ENCODE data around the gene ENOX1.
A peak's percentile ranks its signal among the peaks of the same experiment; 100 is the strongest.

ENOX1 gene

GRCh38 chr13:43272851-43273250 is 513.9 kb downstream of the ENOX1 start:
- Histone ChIP-seq H2BK12ac (ENCODE audit: low read length) (no peak overlapping the region), H3K27ac (ENCODE audit: low read depth, low read length) (no peak overlapping the region), H3K36me3 (ENCODE audit: control insufficient read depth in 1 of 2, insufficient read depth in 2 of 2, low read length in 2 of 2) (no peaks in the 10 kb centered on the region), H3K4me3 (ENCODE audit: low read depth, low read length) (no peak overlapping the region), H3K9ac (ENCODE audit: low read length) (no peak overlapping the region), H3K9me3 (ENCODE audit: insufficient read depth, low read depth, low read length) (no peaks in the 10 kb centered on the region), H3K4ac (ENCODE audit: low read depth, low read length) (no peak overlapping the region), H2AK5ac (ENCODE audit: low read length) (no peak overlapping the region), H3K27me3 (ENCODE audit: insufficient read depth, low read length) (no peaks in the 10 kb centered on the region), H3K79me2 (ENCODE audit: control insufficient read depth, insufficient read depth, low read length, poor library complexity) (no peaks in the 10 kb centered on the region), H2BK5ac (ENCODE audit: low read depth, low read length, poor library complexity) (no peak overlapping the region), H3K4me1 (ENCODE audit: control insufficient read depth in 1 of 2, insufficient read depth in 2 of 2, low read length in 2 of 2) (peaks cover 2 to 6% of the 10 kb centered on the region in 2 experiments), H3K23ac (ENCODE audit: low read length) (no peak overlapping the region), H3K79me1 (ENCODE audit: low read length) (no peaks in the 10 kb centered on the region), H3K14ac (ENCODE audit: low read length) (no peak overlapping the region), H4K12ac (ENCODE audit: low read depth, low read length) (no peak overlapping the region), H4K91ac (ENCODE audit: low read depth, low read length) (no peak overlapping the region), H3K4me2 (ENCODE audit: low read length) (no peak overlapping the region), H4K8ac (ENCODE audit: low read depth, low read length) (no peak overlapping the region), H3K18ac (ENCODE audit: low read length) (no peak overlapping the region), H2AFZ (ENCODE audit: insufficient read depth, low read length, poor library complexity) (no peak overlapping the region), H2BK120ac (ENCODE audit: insufficient read depth, low read length, poor library complexity) (no peak overlapping the region)
- DNase-seq: no peak
- WGBS (ENCODE audit: extremely low coverage, insufficient coverage, insufficient read length): no CpG with 5 or more reads among the region's 5 CpGs

GRCh38 chr13:43271152-43271551 is 515.6 kb downstream of the ENOX1 start:
- no peak overlapping the region for H3K27ac ChIP-seq (ENCODE audit: low read depth, low read length)
- H3K4me2 ChIP-seq (ENCODE audit: low read length): no peak overlapping the region
- no peak overlapping the region for H3K14ac ChIP-seq (ENCODE audit: low read length)
- WGBS (ENCODE audit: extremely low coverage, insufficient coverage, insufficient read length): no CpG with 5 or more reads among the region's 2 CpGs
- no peak overlapping the region for H4K12ac ChIP-seq (ENCODE audit: low read depth, low read length)
- no peak overlapping the region for H2AFZ ChIP-seq (ENCODE audit: insufficient read depth, low read length, poor library complexity)
- H3K27me3 ChIP-seq (ENCODE audit: insufficient read depth, low read length): no peaks in the 10 kb centered on the region
- no peak overlapping the region for H2AK5ac ChIP-seq (ENCODE audit: low read length)
- H2BK120ac ChIP-seq (ENCODE audit: insufficient read depth, low read length, poor library complexity): no peak overlapping the region
- no peak overlapping the region for H4K8ac ChIP-seq (ENCODE audit: low read depth, low read length)
- DNase-seq: no peak
- peaks cover 5 to 14% of the 10 kb centered on the region in 2 experiments for H3K4me1 ChIP-seq (ENCODE audit: control insufficient read depth in 1 of 2, insufficient read depth in 2 of 2, low read length in 2 of 2)
- H3K23ac ChIP-seq (ENCODE audit: low read length): no peak overlapping the region
- H3K36me3 ChIP-seq (ENCODE audit: control insufficient read depth in 1 of 2, insufficient read depth in 2 of 2, low read length in 2 of 2): no peaks in the 10 kb centered on the region
- no peak overlapping the region for H3K18ac ChIP-seq (ENCODE audit: low read length)
- no peak overlapping the region for H4K91ac ChIP-seq (ENCODE audit: low read depth, low read length)
- H3K79me1 ChIP-seq (ENCODE audit: low read length): no peaks in the 10 kb centered on the region
- no peak overlapping the region for H2BK12ac ChIP-seq (ENCODE audit: low read length)
- no peak overlapping the region for H2BK5ac ChIP-seq (ENCODE audit: low read depth, low read length, poor library complexity)
- H3K79me2 ChIP-seq (ENCODE audit: control insufficient read depth, insufficient read depth, low read length, poor library complexity): no peaks in the 10 kb centered on the region
- no peak overlapping the region for H3K4me3 ChIP-seq (ENCODE audit: low read depth, low read length)
- H3K9me3 ChIP-seq (ENCODE audit: insufficient read depth, low read depth, low read length): no peaks in the 10 kb centered on the region
- no peak overlapping the region for H3K9ac ChIP-seq (ENCODE audit: low read length)
- H3K4ac ChIP-seq (ENCODE audit: low read depth, low read length): no peak overlapping the region

GRCh38 chr13:43270130-43270830 is 516.5 kb downstream of the ENOX1 start:
- H3K36me3 ChIP-seq (ENCODE audit: control insufficient read depth in 1 of 2, insufficient read depth in 2 of 2, low read length in 2 of 2): no peaks in the 10 kb centered on the region
- WGBS (ENCODE audit: extremely low coverage, insufficient coverage, insufficient read length): no CpG with 5 or more reads among the region's 4 CpGs

GRCh38 chr13:43269037-43269481 is 517.7 kb downstream of the ENOX1 start:
- Histone ChIP-seq H3K79me2 (ENCODE audit: control insufficient read depth, insufficient read depth, low read length, poor library complexity) (no peaks in the 10 kb centered on the region), H2BK5ac (ENCODE audit: low read depth, low read length, poor library complexity) (no peak overlapping the region), H4K91ac (ENCODE audit: low read depth, low read length) (no peak overlapping the region), H2BK120ac (ENCODE audit: insufficient read depth, low read length, poor library complexity) (no peak overlapping the region), H3K36me3 (ENCODE audit: control insufficient read depth in 1 of 2, insufficient read depth in 2 of 2, low read length in 2 of 2) (no peaks in the 10 kb centered on the region), H3K4me2 (ENCODE audit: low read length) (peak overlapping the region; percentile 38), H3K23ac (ENCODE audit: low read length) (no peak overlapping the region), H3K4ac (ENCODE audit: low read depth, low read length) (no peak overlapping the region), H4K12ac (ENCODE audit: low read depth, low read length) (no peak overlapping the region), H2BK12ac (ENCODE audit: low read length) (no peak overlapping the region), H3K4me3 (ENCODE audit: low read depth, low read length) (no peak overlapping the region), H2AFZ (ENCODE audit: insufficient read depth, low read length, poor library complexity) (no peak overlapping the region), H2AK5ac (ENCODE audit: low read length) (no peak overlapping the region), H3K79me1 (ENCODE audit: low read length) (no peaks in the 10 kb centered on the region), H4K8ac (ENCODE audit: low read depth, low read length) (no peak overlapping the region), H3K9me3 (ENCODE audit: insufficient read depth, low read depth, low read length) (no peaks in the 10 kb centered on the region), H3K27me3 (ENCODE audit: insufficient read depth, low read length) (no peaks in the 10 kb centered on the region), H3K4me1 (ENCODE audit: control insufficient read depth in 1 of 2, insufficient read depth in 2 of 2, low read length in 2 of 2) (peaks cover 5 to 14% of the 10 kb centered on the region in 2 experiments), H3K18ac (ENCODE audit: low read length) (no peak overlapping the region), H3K14ac (ENCODE audit: low read length) (no peak overlapping the region), H3K27ac (ENCODE audit: low read depth, low read length) (peak overlapping the region; percentile 70), H3K9ac (ENCODE audit: low read length) (no peak overlapping the region)
- DNase-seq: peak; percentile 86 to 93
- WGBS (ENCODE audit: extremely low coverage, insufficient coverage, insufficient read length): no CpG with 5 or more reads among the region's 5 CpGs

More at GRCh38 chr13:43270130-43270830, 516.5 kb downstream of the ENOX1 start:
- Histone ChIP-seq H3K4me1 (ENCODE audit: control insufficient read depth in 1 of 2, insufficient read depth in 2 of 2, low read length in 2 of 2) (peaks cover 5 to 14% of the 10 kb centered on the region in 2 experiments), H3K79me2 (ENCODE audit: control insufficient read depth, insufficient read depth, low read length, poor library complexity) (no peaks in the 10 kb centered on the region), H2AFZ (ENCODE audit: insufficient read depth, low read length, poor library complexity) (no peak overlapping the region), H3K9me3 (ENCODE audit: insufficient read depth, low read depth, low read length) (no peaks in the 10 kb centered on the region), H4K12ac (ENCODE audit: low read depth, low read length) (no peak overlapping the region), H3K27me3 (ENCODE audit: insufficient read depth, low read length) (no peaks in the 10 kb centered on the region), H4K91ac (ENCODE audit: low read depth, low read length) (no peak overlapping the region), H2BK12ac (ENCODE audit: low read length) (peak overlapping the region; percentile 27), H3K4me3 (ENCODE audit: low read depth, low read length) (no peak overlapping the region), H3K18ac (ENCODE audit: low read length) (no peak overlapping the region), H3K79me1 (ENCODE audit: low read length) (no peaks in the 10 kb centered on the region), H3K4ac (ENCODE audit: low read depth, low read length) (no peak overlapping the region), H3K9ac (ENCODE audit: low read length) (no peak overlapping the region), H3K4me2 (ENCODE audit: low read length) (no peak overlapping the region), H2BK120ac (ENCODE audit: insufficient read depth, low read length, poor library complexity) (no peak overlapping the region), H2AK5ac (ENCODE audit: low read length) (no peak overlapping the region), H2BK5ac (ENCODE audit: low read depth, low read length, poor library complexity) (peak overlapping the region; percentile 77), H3K23ac (ENCODE audit: low read length) (no peak overlapping the region), H3K27ac (ENCODE audit: low read depth, low read length) (peak overlapping the region; percentile 24), H3K14ac (ENCODE audit: low read length) (no peak overlapping the region), H4K8ac (ENCODE audit: low read depth, low read length) (no peak overlapping the region)
- no peak for DNase-seq
